ENCODE results near the gene ZNF878.
"Not testable (repeated sequence)": the region's sequence is repeated elsewhere in the genome, so short reads cannot be mapped to it uniquely, and the experiment has no call there.

Gene ZNF878

GRCh38 chr19:12052497-12053169 is at the start of gene ZNF878:
TSS of gene ZNF878 (minus strand) at chr19:12052961. CDS start at chr19:12052801, 160 bp downstream.
- in situ Hi-C loops (cut with HindIII; ENCODE audit: low sequenced_read_pairs): no loop called here

- in situ Hi-C loops (cut with HindIII; ENCODE audit: low sequenced_read_pairs): no loop called here
Observed at GRCh38 chr19:12098040-12098439, 45.3 kb upstream of the ZNF878 start.

GRCh38 chr19:12095111-12095790 is 42.5 kb upstream of the ZNF878 start:
- in situ Hi-C loops (cut with HindIII; ENCODE audit: low sequenced_read_pairs): no loop called here

- in situ Hi-C loops (cut with HindIII; ENCODE audit: low sequenced_read_pairs): no loop called here
Observed at GRCh38 chr19:12093777-12094176, 41.0 kb upstream of the ZNF878 start.

GRCh38 chr19:12092956-12093355 is 40.2 kb upstream of the ZNF878 start:
- in situ Hi-C loops (cut with HindIII; ENCODE audit: low sequenced_read_pairs): no loop called here

GRCh38 chr19:12092065-12092867 is 39.5 kb upstream of the ZNF878 start:
- in situ Hi-C loops (cut with HindIII; ENCODE audit: low sequenced_read_pairs): no loop called here

GRCh38 chr19:12090807-12091206 is 38.0 kb upstream of the ZNF878 start:
- in situ Hi-C loops (cut with HindIII; ENCODE audit: low sequenced_read_pairs): no loop called here

- in situ Hi-C loops (cut with HindIII; ENCODE audit: low sequenced_read_pairs): no loop called here
Observed at GRCh38 chr19:12085074-12085818, 32.5 kb upstream of the ZNF878 start.

GRCh38 chr19:12083336-12083735 is 30.6 kb upstream of the ZNF878 start:
- in situ Hi-C loops (cut with HindIII; ENCODE audit: low sequenced_read_pairs): not testable (repeated sequence)

- in situ Hi-C loops (cut with HindIII; ENCODE audit: low sequenced_read_pairs): no loop called here
Observed at GRCh38 chr19:12077375-12077774, 24.6 kb upstream of the ZNF878 start.

- in situ Hi-C loops (cut with HindIII; ENCODE audit: low sequenced_read_pairs): not testable (repeated sequence)
Observed at GRCh38 chr19:12076331-12076730, 23.6 kb upstream of the ZNF878 start.

GRCh38 chr19:12075538-12076139 is 22.9 kb upstream of the ZNF878 start:
- in situ Hi-C loops (cut with HindIII; ENCODE audit: low sequenced_read_pairs): no loop called here

GRCh38 chr19:12064590-12065538 is 12.1 kb upstream of the ZNF878 start, which contains the start of gene ZNF844:
TSS of gene ZNF844 (plus strand) at chr19:12064731. CDS start at chr19:12064874, 143 bp downstream.
- in situ Hi-C loops (cut with HindIII; ENCODE audit: low sequenced_read_pairs): no loop called here

- in situ Hi-C loops (cut with HindIII; ENCODE audit: low sequenced_read_pairs): no loop called here
Observed at GRCh38 chr19:12055784-12056183, 3.0 kb upstream of the ZNF878 start.

GRCh38 chr19:12052091-12052496 is 667 bp downstream of the ZNF878 start:
- in situ Hi-C loops (cut with HindIII; ENCODE audit: low sequenced_read_pairs): no loop called here

- in situ Hi-C loops (cut with HindIII; ENCODE audit: low sequenced_read_pairs): no loop called here
Observed at GRCh38 chr19:12047868-12048267, 4.9 kb downstream of the ZNF878 start.

GRCh38 chr19:12043752-12044422 is 8.9 kb downstream of the ZNF878 start:
- in situ Hi-C loops (cut with HindIII; ENCODE audit: low sequenced_read_pairs): no loop called here

GRCh38 chr19:12042893-12043292 is 9.9 kb downstream of the ZNF878 start:
- in situ Hi-C loops (cut with HindIII; ENCODE audit: low sequenced_read_pairs): no loop called here

Data from DLD1 (cell line).